ENCODE data around the gene BRI3BP.
"Not testable (repeated sequence)": the region's sequence is repeated elsewhere in the genome, so short reads cannot be mapped to it uniquely, and the experiment has no call there.

Gene BRI3BP

GRCh38 chr12:124972211-124972610 is 21.2 kb upstream of the BRI3BP start:
- WGBS, 2 experiments = 94 to 96% methylated on average over 10 of the region's 10 CpGs

GRCh38 chr12:124975276-124975675 is 18.2 kb upstream of the BRI3BP start:
- Histone ChIP-seq H3K36me3 (ENCODE audit: control insufficient read depth, insufficient read depth, low read length) (peaks cover 10% of the 10 kb centered on the region), H3K27me3 (ENCODE audit: control insufficient read depth, insufficient read depth, low read length, poor library complexity, severe bottlenecking) (no peaks in the 10 kb centered on the region)
- WGBS, 2 experiments = 92 to 93% methylated on average over 15 of the region's 15 CpGs

More at GRCh38 chr12:124972211-124972610, 21.2 kb upstream of the BRI3BP start:
- Histone ChIP-seq H3K4me1 (ENCODE audit: control insufficient read depth, insufficient read depth, low read length) (no peaks in the 10 kb centered on the region), H3K9me3 (ENCODE audit: control insufficient read depth, low read length) (no peaks in the 10 kb centered on the region), H3K36me3 (ENCODE audit: control insufficient read depth, insufficient read depth, low read length) (peaks cover 13% of the 10 kb centered on the region), H3K27me3 (ENCODE audit: control insufficient read depth, insufficient read depth, low read length, poor library complexity, severe bottlenecking) (no peaks in the 10 kb centered on the region), H3K4me3 (ENCODE audit: insufficient read depth, low read depth, low read length) (no peak overlapping the region), H3K27ac (ENCODE audit: insufficient read depth, low read depth, low read length, poor library complexity, severe bottlenecking) (no peak overlapping the region)

GRCh38 chr12:124976999-124977398 is 16.4 kb upstream of the BRI3BP start:
- Histone ChIP-seq H3K27me3 (ENCODE audit: control insufficient read depth, insufficient read depth, low read length, poor library complexity, severe bottlenecking) (no peaks in the 10 kb centered on the region), H3K4me1 (ENCODE audit: control insufficient read depth, insufficient read depth, low read length) (no peaks in the 10 kb centered on the region), H3K4me3 (ENCODE audit: insufficient read depth, low read depth, low read length) (no peak overlapping the region), H3K9me3 (ENCODE audit: control insufficient read depth, low read length) (no peaks in the 10 kb centered on the region), H3K27ac (ENCODE audit: insufficient read depth, low read depth, low read length, poor library complexity, severe bottlenecking) (no peak overlapping the region), H3K36me3 (ENCODE audit: control insufficient read depth, insufficient read depth, low read length) (peaks cover 10% of the 10 kb centered on the region)
- WGBS, 2 experiments = 96% methylated on average over 10 of the region's 10 CpGs

More at GRCh38 chr12:124975276-124975675, 18.2 kb upstream of the BRI3BP start:
- H3K27ac ChIP-seq (ENCODE audit: insufficient read depth, low read depth, low read length, poor library complexity, severe bottlenecking) = no peak overlapping the region
- no peaks in the 10 kb centered on the region for H3K4me1 ChIP-seq (ENCODE audit: control insufficient read depth, insufficient read depth, low read length)
- no peaks in the 10 kb centered on the region for H3K9me3 ChIP-seq (ENCODE audit: control insufficient read depth, low read length)
- no peak overlapping the region for H3K4me3 ChIP-seq (ENCODE audit: insufficient read depth, low read depth, low read length)

GRCh38 chr12:124979568-124979967 is 13.9 kb upstream of the BRI3BP start:
- no peak overlapping the region for H3K4me3 ChIP-seq (ENCODE audit: insufficient read depth, low read depth, low read length)
- H3K36me3 ChIP-seq (ENCODE audit: control insufficient read depth, insufficient read depth, low read length) = peaks cover 15% of the 10 kb centered on the region
- 88 to 89% methylated on average over 10 of the region's 10 CpGs for WGBS, 2 experiments
- no peaks in the 10 kb centered on the region for H3K27me3 ChIP-seq (ENCODE audit: control insufficient read depth, insufficient read depth, low read length, poor library complexity, severe bottlenecking)
- no peak overlapping the region for H3K27ac ChIP-seq (ENCODE audit: insufficient read depth, low read depth, low read length, poor library complexity, severe bottlenecking)
- H3K4me1 ChIP-seq (ENCODE audit: control insufficient read depth, insufficient read depth, low read length) = no peaks in the 10 kb centered on the region
- H3K9me3 ChIP-seq (ENCODE audit: control insufficient read depth, low read length) = no peaks in the 10 kb centered on the region

GRCh38 chr12:124980098-124980892 is 13.2 kb upstream of the BRI3BP start:
- H3K36me3 ChIP-seq (ENCODE audit: control insufficient read depth, insufficient read depth, low read length) = peaks cover 12% of the 10 kb centered on the region
- WGBS, 2 experiments = 94 to 95% methylated on average over 41 of the region's 41 CpGs

GRCh38 chr12:124986876-124987275 is 6.6 kb upstream of the BRI3BP start:
- WGBS, 2 experiments = 90 to 92% methylated on average over 15 of the region's 15 CpGs
- not testable (repeated sequence) for H3K4me3 ChIP-seq (ENCODE audit: insufficient read depth, low read depth, low read length); H3K4me1 ChIP-seq (ENCODE audit: control insufficient read depth, insufficient read depth, low read length); H3K27ac ChIP-seq (ENCODE audit: insufficient read depth, low read depth, low read length, poor library complexity, severe bottlenecking); H3K36me3 ChIP-seq (ENCODE audit: control insufficient read depth, insufficient read depth, low read length); H3K9me3 ChIP-seq (ENCODE audit: control insufficient read depth, low read length); H3K27me3 ChIP-seq (ENCODE audit: control insufficient read depth, insufficient read depth, low read length, poor library complexity, severe bottlenecking)

More at GRCh38 chr12:124980098-124980892, 13.2 kb upstream of the BRI3BP start:
- Histone ChIP-seq H3K27me3 (ENCODE audit: control insufficient read depth, insufficient read depth, low read length, poor library complexity, severe bottlenecking) (no peaks in the 10 kb centered on the region), H3K9me3 (ENCODE audit: control insufficient read depth, low read length) (no peaks in the 10 kb centered on the region), H3K27ac (ENCODE audit: insufficient read depth, low read depth, low read length, poor library complexity, severe bottlenecking) (no peak overlapping the region), H3K4me3 (ENCODE audit: insufficient read depth, low read depth, low read length) (no peak overlapping the region), H3K4me1 (ENCODE audit: control insufficient read depth, insufficient read depth, low read length) (no peaks in the 10 kb centered on the region)

GRCh38 chr12:124992874-124993625 is 395 bp upstream of the BRI3BP start:
- H3K4me3 ChIP-seq (ENCODE audit: insufficient read depth, low read depth, low read length) = peak overlapping the region; percentile 38
- no peaks in the 10 kb centered on the region for H3K9me3 ChIP-seq (ENCODE audit: control insufficient read depth, low read length)
- WGBS, 2 experiments = 0 to 1% methylated on average over 35 of the region's 35 CpGs
- no peaks in the 10 kb centered on the region for H3K4me1 ChIP-seq (ENCODE audit: control insufficient read depth, insufficient read depth, low read length)
- H3K27me3 ChIP-seq (ENCODE audit: control insufficient read depth, insufficient read depth, low read length, poor library complexity, severe bottlenecking) = peaks cover 17% of the 10 kb centered on the region
- no peak overlapping the region for H3K27ac ChIP-seq (ENCODE audit: insufficient read depth, low read depth, low read length, poor library complexity, severe bottlenecking)
- no peaks in the 10 kb centered on the region for H3K36me3 ChIP-seq (ENCODE audit: control insufficient read depth, insufficient read depth, low read length)

- Histone ChIP-seq H3K4me1 (ENCODE audit: control insufficient read depth, insufficient read depth, low read length) (no peaks in the 10 kb centered on the region), H3K27me3 (ENCODE audit: control insufficient read depth, insufficient read depth, low read length, poor library complexity, severe bottlenecking) (peaks cover 17% of the 10 kb centered on the region), H3K9me3 (ENCODE audit: control insufficient read depth, low read length) (no peaks in the 10 kb centered on the region), H3K27ac (ENCODE audit: insufficient read depth, low read depth, low read length, poor library complexity, severe bottlenecking) (no peak overlapping the region), H3K4me3 (ENCODE audit: insufficient read depth, low read depth, low read length) (peak overlapping the region; percentile 38), H3K36me3 (ENCODE audit: control insufficient read depth, insufficient read depth, low read length) (no peaks in the 10 kb centered on the region)
- WGBS, 2 experiments = 7 to 9% methylated on average over 15 of the region's 15 CpGs
Measured at GRCh38 chr12:124994437-124994975, 1.1 kb downstream of the BRI3BP start.

GRCh38 chr12:124995200-124995961 is 1.9 kb downstream of the BRI3BP start:
- Histone ChIP-seq H3K36me3 (ENCODE audit: control insufficient read depth, insufficient read depth, low read length) (no peaks in the 10 kb centered on the region), H3K4me3 (ENCODE audit: insufficient read depth, low read depth, low read length) (peak overlapping the region; percentile 38), H3K9me3 (ENCODE audit: control insufficient read depth, low read length) (no peaks in the 10 kb centered on the region), H3K27me3 (ENCODE audit: control insufficient read depth, insufficient read depth, low read length, poor library complexity, severe bottlenecking) (peaks cover 17% of the 10 kb centered on the region), H3K27ac (ENCODE audit: insufficient read depth, low read depth, low read length, poor library complexity, severe bottlenecking) (no peak overlapping the region), H3K4me1 (ENCODE audit: control insufficient read depth, insufficient read depth, low read length) (no peaks in the 10 kb centered on the region)
- WGBS, 2 experiments = 77 to 79% methylated on average over 14 of the region's 14 CpGs

All from ectodermal cell (in vitro differentiated cells).